ENCODE measurements around the gene NDUFB8.

- TF ChIP-seq CTCF (IDR thresholded peaks at IDR 0.05) (no peak), POLR2A (IDR thresholded peaks at IDR 0.05) (no peak)
Measured at GRCh38 chr10:100510533-100511308, 18.9 kb downstream of the NDUFB8 start.
